HepG2 (cell line): ENCODE data around the gene TRIM59. TPM values are rescaled to one million over a fixed set of nuclear protein-coding genes. Genes with fewer than 3 reads are reported as not detected.
A peak's percentile ranks its signal among the peaks of the same experiment; 100 is the strongest.

Source experiments
- BATF2 ChIP-seq: sonication (generic); formaldehyde crosslinking; IDR thresholded peaks from 2 replicates; pipeline ENCODE4 v1.8.0; 2022; ENCODE audit warnings: mild to moderate bottlenecking, missing genetic modification reagents, moderate library complexity
- BRCA1 ChIP-seq: sonication (generic); formaldehyde crosslinking; IDR thresholded peaks from 2 replicates; pipeline ENCODE4 v1.4.0; 2020; ENCODE audit warnings: missing genetic modification reagents
- CREB1 ChIP-seq, 2 experiments: fragments of 450-650 bp in 1 of 2; IDR thresholded peaks; 2 replicates each; pipeline ENCODE4 v1.6.1; 2016 to 2017; ENCODE audit warnings: control low read depth in 1 of 2, mild to moderate bottlenecking in 1 of 2, missing compliant biosample characterization in 1 of 2, missing genetic modification characterization in 1 of 2
- KAT7 ChIP-seq: IDR thresholded peaks from 2 replicates; pipeline ENCODE4 v1.6.1; 2018; ENCODE audit warnings: borderline replicate concordance, missing compliant biosample characterization
- MIER2 ChIP-seq: IDR thresholded peaks from 2 replicates; pipeline ENCODE4 v1.6.1; 2016; ENCODE audit warnings: missing biosample characterization, missing genetic modification reagents
- MNT ChIP-seq: fragments of 450-650 bp; IDR thresholded peaks from 2 replicates; pipeline ENCODE4 v1.6.1; 2016
- NONO ChIP-seq, 2 experiments: fragments of 450-650 bp in 1 of 2; sonication (generic) in 1 of 2; formaldehyde crosslinking in 1 of 2; IDR thresholded peaks in 1 of 2; conservative IDR thresholded peaks in 1 of 2; 2 replicates each; pipeline versions ENCODE4 v1.6.1 to v1.8.0; 2017 to 2022; ENCODE audit warnings: mild to moderate bottlenecking in 1 of 2, missing genetic modification reagents in 1 of 2, moderate library complexity in 1 of 2
- POLR2A ChIP-seq, 2 experiments: IDR thresholded peaks; 2 replicates each; pipeline ENCODE4 v1.6.1; 2011; ENCODE audit warnings: low read depth in 2 of 2, low read length in 2 of 2, mild to moderate bottlenecking in 1 of 2, moderate library complexity in 1 of 2; ENCODE audit not compliant: insufficient read depth in 1 of 2
- POLR2AphosphoS2 ChIP-seq: IDR thresholded peaks from 2 replicates; pipeline ENCODE4 v1.6.1; 2011; ENCODE audit warnings: low read depth, low read length, improper control_type of control experiment
- SRF ChIP-seq: IDR thresholded peaks from 2 replicates; pipeline ENCODE4 v1.6.1; 2011; ENCODE audit warnings: mild to moderate bottlenecking, low read depth, low read length, moderate library complexity
- ZFYVE20 ChIP-seq: sonication (generic); formaldehyde crosslinking; IDR thresholded peaks from 2 replicates; pipeline ENCODE4 v1.8.0; 2023; ENCODE audit warnings: low read depth, mild to moderate bottlenecking, moderate library complexity, missing genetic modification reagents, borderline replicate concordance
- ZNF362 ChIP-seq: sonication (generic); formaldehyde crosslinking; IDR thresholded peaks from 2 replicates; pipeline ENCODE4 v1.4.0; 2020; ENCODE audit warnings: missing genetic modification reagents, mild to moderate bottlenecking, borderline replicate concordance
- ZNF460 ChIP-seq: sonication (generic); formaldehyde crosslinking; IDR thresholded peaks from 2 replicates; pipeline ENCODE4 v1.5.1; 2020; ENCODE audit warnings: missing genetic modification reagents, mild to moderate bottlenecking, borderline replicate concordance
- polyA plus RNA-seq, 8 experiments: library from polyadenylated mRNA; depleted of rRNA in 3 of 8; stranded (reverse) in 7 of 8; unstranded in 1 of 8; fragments of >200 nt; fragmentation: Illumina TruSeq in 4 of 8; extraction: Trizol in 4 of 8; gene quantifications; 2 replicates each; pipeline versions ENCODE4 v1.2.1 to v1.2.3, GENCODE V29; 2011 to 2016; ENCODE audit warnings: low read depth in 4 of 8, missing spikeins in 1 of 8, mixed read lengths in 1 of 8; ENCODE audit not compliant: insufficient read depth in 1 of 8
- total RNA-seq, 5 experiments: library from RNA; depleted of rRNA; stranded (reverse); fragments of >200 nt; fragmentation: Illumina TruSeq; extraction: Trizol; gene quantifications; 2 replicates each; pipeline ENCODE4 v1.2.3, GENCODE V29; 2016; ENCODE audit warnings: low read depth in 1 of 5
- TF ChIP-seq, protein P1 (sequence below): sonication (generic); formaldehyde crosslinking; IDR thresholded peaks from 2 replicates; pipeline ENCODE4 v1.4.0; 2020; ENCODE audit warnings: low read depth, missing genetic modification reagents
- TF ChIP-seq, protein P2 (sequence below): sonication (generic); formaldehyde crosslinking; IDR thresholded peaks from 2 replicates; pipeline ENCODE4 v1.8.1; 2023; ENCODE audit warnings: mild to moderate bottlenecking, missing genetic modification reagents
- TF ChIP-seq, protein P3 (sequence below): sonication (generic); formaldehyde crosslinking; IDR thresholded peaks from 2 replicates; pipeline ENCODE4 v1.8.1; 2023; ENCODE audit warnings: mild to moderate bottlenecking, moderate library complexity, missing genetic modification reagents

Gene TRIM59
- total and polyA plus RNA-seq, 2 of the 13 experiments (the other 11 are each of a cell fraction or from before 2014, with no cell fraction given) = 1.3 to 3.2 TPM

DNA sequence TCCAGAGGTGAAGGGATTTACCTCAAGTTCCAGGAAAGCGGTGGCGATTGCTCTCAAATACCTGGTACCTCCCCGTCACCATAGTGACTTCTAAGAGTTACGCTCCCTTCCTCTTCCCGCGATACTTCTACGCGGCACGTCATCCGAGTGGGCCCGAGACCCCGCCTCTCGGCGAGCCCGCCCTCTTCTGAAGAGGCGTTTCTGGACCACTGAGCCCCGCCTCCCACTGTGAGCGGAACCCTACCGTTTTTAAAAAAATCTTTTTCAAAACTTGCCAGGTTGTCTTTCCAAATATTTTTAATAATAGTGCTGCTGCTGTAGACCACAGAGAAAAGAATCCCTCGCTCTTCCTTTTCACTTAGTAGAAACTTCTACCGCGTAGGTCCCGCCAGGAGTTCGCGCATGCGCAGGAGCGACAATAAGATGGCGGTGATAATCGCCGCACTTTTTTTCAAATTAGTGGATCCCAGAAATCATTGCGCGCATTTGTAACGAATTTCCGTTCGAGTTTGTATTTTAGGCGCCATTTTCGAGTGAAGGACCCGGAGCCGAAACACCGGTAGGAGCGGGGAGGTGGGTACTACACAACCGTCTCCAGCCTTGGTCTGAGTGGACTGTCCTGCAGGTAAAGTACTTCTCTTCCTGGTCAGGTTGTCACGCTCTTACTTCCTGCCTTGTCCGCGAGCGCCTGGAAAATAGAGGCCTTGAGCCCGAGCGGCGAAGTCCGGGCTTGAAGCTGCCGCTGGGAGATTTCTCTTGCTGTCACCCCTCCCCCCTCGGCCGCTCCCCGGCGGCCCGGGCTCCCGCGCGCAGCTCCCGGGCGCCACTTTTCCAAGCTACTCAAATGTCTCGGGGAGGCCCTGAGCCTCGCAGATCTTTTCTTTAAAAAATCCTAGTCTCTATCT lies 50.2 kb downstream of the TRIM59 start, which contains the start of the genes IFT80 and SMC4 (continued):
- TF ChIP-seq, protein P1, sequence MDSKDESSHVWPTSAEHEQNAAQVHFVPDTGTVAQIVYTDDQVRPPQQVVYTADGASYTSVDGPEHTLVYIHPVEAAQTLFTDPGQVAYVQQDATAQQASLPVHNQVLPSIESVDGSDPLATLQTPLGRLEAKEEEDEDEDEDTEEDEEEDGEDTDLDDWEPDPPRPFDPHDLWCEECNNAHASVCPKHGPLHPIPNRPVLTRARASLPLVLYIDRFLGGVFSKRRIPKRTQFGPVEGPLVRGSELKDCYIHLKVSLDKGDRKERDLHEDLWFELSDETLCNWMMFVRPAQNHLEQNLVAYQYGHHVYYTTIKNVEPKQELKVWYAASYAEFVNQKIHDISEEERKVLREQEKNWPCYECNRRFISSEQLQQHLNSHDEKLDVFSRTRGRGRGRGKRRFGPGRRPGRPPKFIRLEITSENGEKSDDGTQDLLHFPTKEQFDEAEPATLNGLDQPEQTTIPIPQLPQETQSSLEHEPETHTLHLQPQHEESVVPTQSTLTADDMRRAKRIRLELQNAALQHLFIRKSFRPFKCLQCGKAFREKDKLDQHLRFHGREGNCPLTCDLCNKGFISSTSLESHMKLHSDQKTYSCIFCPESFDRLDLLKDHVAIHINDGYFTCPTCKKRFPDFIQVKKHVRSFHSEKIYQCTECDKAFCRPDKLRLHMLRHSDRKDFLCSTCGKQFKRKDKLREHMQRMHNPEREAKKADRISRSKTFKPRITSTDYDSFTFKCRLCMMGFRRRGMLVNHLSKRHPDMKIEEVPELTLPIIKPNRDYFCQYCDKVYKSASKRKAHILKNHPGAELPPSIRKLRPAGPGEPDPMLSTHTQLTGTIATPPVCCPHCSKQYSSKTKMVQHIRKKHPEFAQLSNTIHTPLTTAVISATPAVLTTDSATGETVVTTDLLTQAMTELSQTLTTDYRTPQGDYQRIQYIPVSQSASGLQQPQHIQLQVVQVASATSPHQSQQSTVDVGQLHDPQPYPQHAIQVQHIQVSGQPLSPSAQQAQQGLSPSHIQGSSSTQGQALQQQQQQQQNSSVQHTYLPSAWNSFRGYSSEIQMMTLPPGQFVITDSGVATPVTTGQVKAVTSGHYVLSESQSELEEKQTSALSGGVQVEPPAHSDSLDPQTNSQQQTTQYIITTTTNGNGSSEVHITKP (CRISPR knock-in tag) = no peak
- TF ChIP-seq POLR2A (IDR thresholded peaks at IDR 0.05; ENCODE audit: insufficient read depth in 1 of 2, low read depth in 2 of 2, low read length in 2 of 2) (peak; percentile 80 to 92), KAT7 (CRISPR knock-in tag) (0 out of 2 replicates have a peak, but pooled peaks have one; percentile 4), ZFYVE20 (CRISPR knock-in tag) (peak; percentile 69; the same call in 1 of the 2 replicates), ZNF362 (peak; percentile 97), NONO (IDR thresholded peaks at IDR 0.05) (no peak), NONO (CRISPR knock-in tag; conservative IDR thresholded peaks at IDR 0.05) (peak; percentile 23; the same call in 1 of the 2 replicates), CREB1 (IDR thresholded peaks at IDR 0.05) (peak; percentile 90), CREB1 (CRISPR knock-in tag; IDR thresholded peaks at IDR 0.05) (peak; percentile 95), SRF (0 out of 2 replicates have a peak, but pooled peaks have one; percentile 5), BRCA1 (CRISPR knock-in tag) (no peak), POLR2AphosphoS2 (no peak), MIER2 (CRISPR knock-in tag) (no peak), BATF2 (CRISPR knock-in tag) (peak; percentile 29; the same call in 1 of the 2 replicates), ZNF460 (no peak), MNT (no peak)
- TF ChIP-seq, protein P2, sequence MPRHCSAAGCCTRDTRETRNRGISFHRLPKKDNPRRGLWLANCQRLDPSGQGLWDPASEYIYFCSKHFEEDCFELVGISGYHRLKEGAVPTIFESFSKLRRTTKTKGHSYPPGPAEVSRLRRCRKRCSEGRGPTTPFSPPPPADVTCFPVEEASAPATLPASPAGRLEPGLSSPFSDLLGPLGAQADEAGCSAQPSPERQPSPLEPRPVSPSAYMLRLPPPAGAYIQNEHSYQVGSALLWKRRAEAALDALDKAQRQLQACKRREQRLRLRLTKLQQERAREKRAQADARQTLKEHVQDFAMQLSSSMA = no peak
- TF ChIP-seq, protein P3, sequence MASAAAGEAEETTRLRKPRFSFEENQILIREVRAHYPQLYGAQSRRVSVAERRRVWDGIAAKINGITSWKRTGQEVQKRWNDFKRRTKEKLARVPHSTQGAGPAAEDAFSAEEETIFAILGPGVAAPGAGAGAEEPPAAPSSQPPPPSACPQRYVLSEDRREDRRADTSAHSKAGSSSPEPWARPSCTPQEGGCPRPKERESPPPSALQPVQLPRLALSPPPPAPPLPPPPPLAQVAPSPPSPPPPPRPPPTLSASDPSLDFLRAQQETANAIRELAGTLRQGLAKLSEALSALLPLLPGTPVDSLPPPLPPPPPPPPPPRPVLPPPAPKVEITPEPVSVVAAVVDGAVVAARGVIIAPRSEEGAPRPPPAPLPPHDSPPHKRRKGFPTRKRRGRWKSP (CRISPR knock-in tag) = peak; percentile 61; the same call in 1 of the 2 replicates
